ENCODE measurements around the gene SOAT2.

Gene SOAT2

DNA sequence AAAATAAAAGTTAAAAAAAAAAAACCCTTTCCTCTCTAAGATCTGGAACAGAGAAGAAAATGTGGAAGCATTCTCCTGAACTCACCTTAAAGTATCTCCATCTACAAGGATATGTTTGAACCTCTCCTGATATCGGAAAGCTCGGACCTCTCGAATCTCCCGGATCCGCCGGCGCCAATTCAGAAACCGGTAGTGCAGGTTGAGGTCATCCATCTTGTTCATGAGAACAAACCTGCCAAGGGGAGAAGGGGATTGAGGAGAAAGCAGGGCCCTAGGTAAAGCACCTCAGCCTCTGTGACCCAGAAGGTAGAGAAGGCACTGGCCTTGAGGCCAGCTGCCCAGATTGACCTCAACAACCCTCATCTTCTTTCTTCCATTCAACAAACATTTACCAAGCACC lies 26.3 kb upstream of the SOAT2 start:
- no peak for DNase-seq (ENCODE audit: low read depth)
- TF ChIP-seq, protein P1, sequence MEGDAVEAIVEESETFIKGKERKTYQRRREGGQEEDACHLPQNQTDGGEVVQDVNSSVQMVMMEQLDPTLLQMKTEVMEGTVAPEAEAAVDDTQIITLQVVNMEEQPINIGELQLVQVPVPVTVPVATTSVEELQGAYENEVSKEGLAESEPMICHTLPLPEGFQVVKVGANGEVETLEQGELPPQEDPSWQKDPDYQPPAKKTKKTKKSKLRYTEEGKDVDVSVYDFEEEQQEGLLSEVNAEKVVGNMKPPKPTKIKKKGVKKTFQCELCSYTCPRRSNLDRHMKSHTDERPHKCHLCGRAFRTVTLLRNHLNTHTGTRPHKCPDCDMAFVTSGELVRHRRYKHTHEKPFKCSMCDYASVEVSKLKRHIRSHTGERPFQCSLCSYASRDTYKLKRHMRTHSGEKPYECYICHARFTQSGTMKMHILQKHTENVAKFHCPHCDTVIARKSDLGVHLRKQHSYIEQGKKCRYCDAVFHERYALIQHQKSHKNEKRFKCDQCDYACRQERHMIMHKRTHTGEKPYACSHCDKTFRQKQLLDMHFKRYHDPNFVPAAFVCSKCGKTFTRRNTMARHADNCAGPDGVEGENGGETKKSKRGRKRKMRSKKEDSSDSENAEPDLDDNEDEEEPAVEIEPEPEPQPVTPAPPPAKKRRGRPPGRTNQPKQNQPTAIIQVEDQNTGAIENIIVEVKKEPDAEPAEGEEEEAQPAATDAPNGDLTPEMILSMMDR (IDR thresholded peaks at IDR 0.05; ENCODE audit: control insufficient read depth, extremely low read depth, insufficient read depth) = no peak
- H3K4me3 ChIP-seq (ENCODE audit: low read depth, low read length) = no peak overlapping the region

DNA sequence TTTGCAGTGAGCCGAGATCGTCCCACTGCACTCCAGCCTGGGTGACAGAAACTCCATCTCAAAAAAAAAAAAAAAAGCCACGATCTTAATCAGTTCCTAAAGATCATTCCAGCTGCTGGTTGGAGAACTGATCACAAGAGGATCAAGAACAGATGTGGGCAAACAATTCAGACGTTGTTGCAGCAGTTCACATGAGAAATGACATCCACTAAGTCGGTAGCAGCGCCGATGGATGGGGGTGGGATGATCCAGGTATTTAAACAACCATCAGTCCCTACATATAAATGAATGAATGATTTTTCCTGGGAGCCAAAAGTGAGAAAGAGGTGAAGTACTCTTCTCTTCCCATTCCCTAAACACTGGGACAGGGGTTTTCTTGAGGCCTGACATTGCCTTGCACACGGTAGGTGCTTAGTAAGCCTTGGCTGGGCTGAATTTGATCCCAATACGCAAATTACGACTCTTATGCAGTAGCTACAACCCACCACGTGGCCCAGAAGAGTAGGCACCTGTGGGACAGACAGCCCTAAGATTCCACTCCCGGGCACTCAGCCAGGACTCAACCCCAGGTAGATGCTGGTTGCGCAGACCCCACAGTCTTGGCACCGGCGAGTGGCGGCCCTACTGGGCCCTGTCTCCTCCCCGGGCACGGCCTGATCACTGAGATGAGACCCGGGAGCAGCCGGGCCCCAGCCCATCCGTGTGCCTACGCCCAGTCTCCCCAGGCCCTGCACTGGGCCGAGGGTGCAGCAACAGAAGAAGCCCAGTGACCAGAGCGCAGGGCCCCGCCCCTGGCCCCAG lies 24.7 kb upstream of the SOAT2 start:
- TF ChIP-seq, protein P1 (IDR thresholded peaks at IDR 0.05; ENCODE audit: control insufficient read depth, extremely low read depth, insufficient read depth) = no peak
- DNase-seq (ENCODE audit: low read depth) = no peak
- peak overlapping the region; percentile 64 for H3K4me3 ChIP-seq (ENCODE audit: low read depth, low read length)

DNA sequence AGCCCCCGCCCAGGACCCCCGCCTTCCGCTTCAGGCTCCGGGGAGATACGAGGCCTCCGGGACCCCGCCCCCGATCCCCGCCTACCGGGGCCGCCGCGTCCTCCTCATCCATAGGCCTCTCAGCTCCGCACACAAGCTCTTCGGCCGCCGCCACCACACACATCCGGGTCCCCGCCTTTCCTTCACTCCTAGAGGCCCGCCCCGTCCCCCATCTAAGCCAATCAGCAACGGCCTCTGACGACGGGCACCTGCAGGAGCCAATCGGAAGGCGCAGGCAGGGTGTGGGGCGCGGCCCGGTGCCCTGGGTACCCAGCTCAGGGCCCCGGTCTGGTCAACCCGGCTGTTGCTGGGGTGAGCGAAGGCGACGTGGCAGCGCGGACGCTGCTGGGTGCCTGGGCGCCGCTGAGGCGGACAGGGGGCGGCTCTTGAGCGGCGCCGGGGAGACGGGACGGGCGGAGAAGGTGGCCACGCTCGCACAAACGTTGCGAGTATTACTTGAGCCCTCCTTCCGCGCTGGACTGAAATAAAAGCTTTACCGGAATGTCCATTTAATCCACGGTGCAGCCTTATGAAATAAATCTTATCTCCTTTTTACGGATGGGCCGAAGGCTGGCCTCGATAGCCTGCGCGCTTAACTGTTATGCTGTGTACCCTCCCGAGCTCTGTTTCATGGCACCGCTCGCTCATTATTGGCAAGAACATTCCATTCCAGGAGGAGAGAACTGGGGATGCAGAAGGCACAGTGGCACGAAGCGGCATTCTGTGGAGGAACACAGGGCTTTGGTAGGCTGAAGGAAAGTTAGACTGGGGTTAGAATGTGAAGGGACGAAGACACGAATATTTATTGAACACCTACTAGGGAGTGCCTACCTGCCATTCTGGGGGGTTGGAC lies 23.8 kb upstream of the SOAT2 start, which contains the start of gene SPRYD3:
Gene SPRYD3 (minus strand): TSS at position 165 of the 892 bp plus-strand sequence. CDS start 57 bp downstream, at position 108.
- peak within 1 kb of the TSS; percentile 64 for H3K4me3 ChIP-seq (ENCODE audit: low read depth, low read length)
- peak; percentile 81 for DNase-seq (ENCODE audit: low read depth)
- TF ChIP-seq, protein P1 (IDR thresholded peaks at IDR 0.05; ENCODE audit: control insufficient read depth, extremely low read depth, insufficient read depth) = no peak

DNA sequence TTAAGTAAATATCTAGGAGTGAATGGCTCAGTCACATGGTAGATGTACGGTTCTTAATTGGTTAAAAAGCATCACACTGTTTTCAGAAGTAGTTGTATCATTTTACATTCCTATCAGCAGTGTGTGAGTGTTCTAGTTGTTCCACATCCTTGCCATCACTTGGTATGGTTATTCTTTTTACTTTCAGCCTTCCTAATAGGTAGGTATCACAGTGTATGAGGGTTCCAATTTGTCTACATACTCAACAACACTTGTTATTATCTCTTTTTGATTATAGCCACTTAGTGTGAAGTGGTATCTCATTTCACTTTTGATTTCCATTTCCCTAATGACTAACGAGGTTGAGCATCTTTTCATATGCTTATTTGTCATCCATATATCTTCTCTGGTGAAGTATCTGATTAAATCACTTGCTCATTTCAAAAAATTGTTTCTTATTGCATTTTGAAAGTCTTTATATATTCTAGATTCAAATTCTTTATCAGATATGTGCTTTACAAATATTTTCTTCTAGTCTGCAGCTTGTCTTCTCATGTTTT lies 20.6 kb upstream of the SOAT2 start:
- TF ChIP-seq, protein P1 (IDR thresholded peaks at IDR 0.05; ENCODE audit: control insufficient read depth, extremely low read depth, insufficient read depth) = no peak
- H3K4me3 ChIP-seq (ENCODE audit: low read depth, low read length) = no peak overlapping the region
- no peak for DNase-seq (ENCODE audit: low read depth)

DNA sequence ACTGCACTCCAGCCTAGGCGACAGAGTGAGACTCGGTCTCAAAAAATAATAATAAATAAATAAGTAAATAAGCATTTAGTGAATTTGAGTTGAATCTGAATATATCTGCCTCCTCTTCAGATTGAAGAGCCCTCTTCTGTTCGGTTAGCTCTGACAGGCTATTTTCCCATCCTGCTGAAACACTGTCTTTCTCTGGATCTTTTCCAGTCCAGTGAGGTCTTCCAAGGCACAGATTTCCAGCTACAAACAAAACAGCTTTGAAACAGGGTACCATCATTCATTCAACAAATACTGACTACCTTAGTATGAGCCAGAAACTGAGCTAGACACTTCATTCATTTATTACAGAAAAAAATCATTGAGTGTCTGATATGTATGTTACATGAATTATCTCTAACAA lies 16.9 kb upstream of the SOAT2 start:
- TF ChIP-seq, protein P1 (IDR thresholded peaks at IDR 0.05; ENCODE audit: control insufficient read depth, extremely low read depth, insufficient read depth) = no peak
- no peak overlapping the region for H3K4me3 ChIP-seq (ENCODE audit: low read depth, low read length)
- no peak for DNase-seq (ENCODE audit: low read depth)

DNA sequence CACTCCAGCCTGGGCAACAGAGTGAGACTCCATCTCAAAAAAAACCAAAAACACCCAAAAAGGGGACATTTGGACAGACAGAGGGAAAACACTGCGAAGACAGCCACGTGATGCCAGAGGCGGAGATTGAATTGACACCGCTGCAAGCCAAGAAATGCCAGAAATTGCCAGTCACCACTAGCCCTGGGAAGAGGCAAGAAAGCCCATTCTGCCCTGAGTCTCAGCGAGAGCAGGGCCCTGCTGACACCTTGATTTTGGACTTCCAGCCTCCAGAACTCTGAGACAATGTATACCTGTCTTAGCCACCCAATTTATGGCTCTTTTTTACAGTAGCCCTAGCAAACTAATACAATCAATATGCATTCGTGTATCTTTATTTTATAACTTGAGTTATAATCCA lies 13.2 kb upstream of the SOAT2 start:
- H3K4me3 ChIP-seq (ENCODE audit: low read depth, low read length) = no peak overlapping the region
- DNase-seq (ENCODE audit: low read depth) = no peak
- TF ChIP-seq, protein P1 (IDR thresholded peaks at IDR 0.05; ENCODE audit: control insufficient read depth, extremely low read depth, insufficient read depth) = no peak

Data from LNCaP clone FGC (cell line).